IMR-90 (cell line): ENCODE data around the gene FLT1. TPM values are rescaled to one million over a fixed set of nuclear protein-coding genes. Genes with fewer than 3 reads are reported as not detected.

ENCODE experiments used
- ATAC-seq: fragments of 200-7000 bp; cut with Tn5 transposase; 2 replicates; pipeline ENCODE4 v1.9.1; 2020; ENCODE audit warnings: low read depth, mild to moderate bottlenecking, moderate library complexity
- BruUV-seq: library from RNA; stranded (reverse); fragments of 400-500 nt; replicated peaks from 2 replicates; lab custom pipeline; 2021; lab: Mats Ljungman, UMichigan
- CTCF ChIA-PET: fragments of 300-600 bp; formaldehyde crosslinking; extraction: SDS; loops from one replicate; lab custom pipeline; 2021; ENCODE audit warnings: antibody characterized with exemption; lab: Yijun Ruan, JAX
- POLR2A ChIA-PET: fragments of 300-600 bp; sonication (Branson Sonifier 250); formaldehyde crosslinking; loops from one replicate; lab custom pipeline; 2022; ENCODE audit warnings: antibody characterized with exemption; ENCODE audit not compliant: unreplicated experiment; lab: Charles Lee
- DNase-seq: peaks from one replicate; pipeline ENCODE4 v3.0.0; 2013
- H2AFZ ChIP-seq: replicated peaks from 2 replicates; pipeline ENCODE3; 2013; ENCODE audit warnings: low read length, mild to moderate bottlenecking; ENCODE audit not compliant: poor library complexity
- H2AK5ac ChIP-seq: 2 replicates; pipeline ENCODE4 v1.6.1; 2013; ENCODE audit warnings: low read depth, low read length, inconsistent platforms
- H2AK9ac ChIP-seq: replicated peaks from 2 replicates; pipeline ENCODE3; 2013; ENCODE audit warnings: mild to moderate bottlenecking, low read depth, low read length, moderate library complexity; ENCODE audit not compliant: poor library complexity
- H2BK120ac ChIP-seq: 2 replicates; pipeline ENCODE4 v1.6.1; 2013; ENCODE audit warnings: low read depth, low read length, inconsistent platforms
- H2BK15ac ChIP-seq: 3 replicates; pipeline ENCODE4 v1.6.1; 2013; ENCODE audit warnings: low read depth, low read length, inconsistent platforms
- H2BK20ac ChIP-seq: 2 replicates; pipeline ENCODE4 v1.6.1; 2013; ENCODE audit warnings: low read depth, mild to moderate bottlenecking, inconsistent platforms, low read length, moderate library complexity
- H2BK5ac ChIP-seq: 2 replicates; pipeline ENCODE4 v1.6.1; 2013; ENCODE audit warnings: mild to moderate bottlenecking, low read depth, low read length, inconsistent platforms; ENCODE audit not compliant: poor library complexity, severe bottlenecking
- H3K14ac ChIP-seq: replicated peaks from 2 replicates; pipeline ENCODE4 v1.6.1; 2013; ENCODE audit warnings: low read depth, low read length, inconsistent platforms
- H3K18ac ChIP-seq: 2 replicates; pipeline ENCODE4 v1.6.1; 2013; ENCODE audit warnings: low read depth, low read length, control low read depth
- H3K23ac ChIP-seq: 2 replicates; pipeline ENCODE4 v1.6.1; 2013; ENCODE audit warnings: low read depth, low read length, inconsistent platforms
- H3K27ac ChIP-seq: 2 replicates; pipeline ENCODE4 v1.5.1; 2013; ENCODE audit warnings: mild to moderate bottlenecking, control low read depth, low read length; ENCODE audit not compliant: insufficient read depth
- H3K27me3 ChIP-seq: 2 replicates; pipeline ENCODE4 v1.6.1; 2013; ENCODE audit warnings: low read length; ENCODE audit not compliant: control insufficient read depth, insufficient read depth
- H3K36me3 ChIP-seq: 2 replicates; pipeline ENCODE4 v1.6.1; 2013; ENCODE audit warnings: low read length, mixed read lengths; ENCODE audit not compliant: control insufficient read depth, insufficient read depth
- H3K4ac ChIP-seq: 2 replicates; pipeline ENCODE4 v1.6.1; 2013; ENCODE audit warnings: low read depth, low read length, inconsistent platforms
- H3K4me1 ChIP-seq: 2 replicates; pipeline ENCODE4 v1.6.1; 2013; ENCODE audit warnings: low read length, mixed read lengths; ENCODE audit not compliant: control insufficient read depth, insufficient read depth
- H3K4me2 ChIP-seq: 2 replicates; pipeline ENCODE4 v1.6.1; 2013; ENCODE audit warnings: low read depth, mild to moderate bottlenecking, control low read depth, low read length, moderate library complexity
- H3K4me3 ChIP-seq: 2 replicates; pipeline ENCODE4 v1.5.1; 2013; ENCODE audit warnings: low read depth, mild to moderate bottlenecking, control low read depth, low read length, moderate library complexity; ENCODE audit not compliant: insufficient read depth
- H3K56ac ChIP-seq: 2 replicates; pipeline ENCODE4 v1.6.1; 2013; ENCODE audit warnings: low read length, inconsistent platforms; ENCODE audit not compliant: insufficient read depth; ENCODE audit errors: extremely low read depth
- H3K79me1 ChIP-seq, 2 experiments: 2 replicates each; pipeline ENCODE4 v1.6.1; 2013; ENCODE audit warnings: low read length in 2 of 2, inconsistent platforms in 1 of 2, low read depth in 1 of 2
- H3K9ac ChIP-seq: 2 replicates; pipeline ENCODE4 v1.6.1; 2013; ENCODE audit warnings: low read depth, low read length, control low read depth
- H3K9me1 ChIP-seq: 2 replicates; pipeline ENCODE4 v1.6.1; 2013; ENCODE audit warnings: low read length, inconsistent platforms; ENCODE audit not compliant: insufficient read depth
- H3K9me3 ChIP-seq: 2 replicates; pipeline ENCODE4 v1.6.1; 2013; ENCODE audit warnings: low read length; ENCODE audit not compliant: control insufficient read depth, insufficient read depth
- H4K20me1 ChIP-seq: 2 replicates; pipeline ENCODE4 v1.6.1; 2013; ENCODE audit warnings: low read length, inconsistent platforms; ENCODE audit not compliant: insufficient read depth
- H4K5ac ChIP-seq: 2 replicates; pipeline ENCODE4 v1.6.1; 2013; ENCODE audit warnings: mild to moderate bottlenecking, low read depth, low read length, control low read depth
- H4K8ac ChIP-seq, 2 experiments: 2 replicates each; pipeline ENCODE4 v1.6.1; 2013; ENCODE audit warnings: low read depth in 2 of 2, low read length in 2 of 2, control low read depth in 1 of 2, inconsistent platforms in 1 of 2
- H4K91ac ChIP-seq: 2 replicates; pipeline ENCODE4 v1.6.1; 2013; ENCODE audit warnings: low read depth, low read length, inconsistent platforms; ENCODE audit not compliant: insufficient read depth
- CEBPB ChIP-seq: IDR thresholded peaks from 2 replicates; pipeline ENCODE4 v1.6.1; 2012; ENCODE audit warnings: low read depth, low read length, improper control_type of control experiment
- MAFK ChIP-seq: IDR thresholded peaks from 2 replicates; pipeline ENCODE4 v1.6.1; 2012; ENCODE audit warnings: low read depth, low read length, improper control_type of control experiment
- WGBS, 2 experiments: methylation state at CpG; one replicate each; pipeline versions ENCODE4 v1.1.5 to v1.1.7; 2013; ENCODE audit warnings: missing lambda C conversion rate in 2 of 2; ENCODE audit not compliant: insufficient read length in 1 of 2; ENCODE audit errors: extremely low coverage in 2 of 2; 5-methylcytosine and 5-hydroxymethylcytosine counted together
- dilution Hi-C: fragments of 300-500 bp; cut with HindIII; formaldehyde crosslinking; loops from one replicate; pipeline ENCODE4 v1.14.3; 2018; ENCODE audit warnings: low sequenced_read_pairs; ENCODE audit not compliant: unreplicated experiment
- in situ Hi-C: fragments of 300-500 bp; cut with MboI; formaldehyde crosslinking; loops from 3 replicates; pipeline ENCODE4 v1.14.3; 2019; ENCODE audit warnings: low sequenced_read_pairs, inconsistent platforms, mixed read lengths
- intact Hi-C: fragments of 100-400 bp; cut with micrococcal nuclease; formaldehyde crosslinking; loops from 2 replicates; pipeline ENCODE4 v1.10.0; 2022
- polyA plus RNA-seq, 3 experiments: library from polyadenylated mRNA; depleted of rRNA; stranded (reverse); fragments of >200 nt; gene quantifications; 2 replicates each; pipeline ENCODE4 v1.2.3, GENCODE V29; 2012; ENCODE audit warnings: low replicate concordance in 1 of 3
- total RNA-seq: library from RNA; depleted of rRNA; stranded (reverse); fragments of >200 nt; gene quantifications from 2 replicates; pipeline ENCODE4 v1.2.3, GENCODE V29; 2012

The FLT1 gene
- total and polyA plus RNA-seq, 2 of the 4 experiments (the other 2 are of a cell fraction): 4.5 to 10.4 TPM

- no CpG with 5 or more reads among the region's 5 CpGs for WGBS, 2 experiments
- no peak overlapping the region for H3K18ac ChIP-seq
- H4K91ac ChIP-seq: no peak overlapping the region; the same call in 1 of the 2 replicates
- no peak overlapping the region for H2BK5ac ChIP-seq
- no peak for DNase-seq
- no peak overlapping the region for H3K9ac ChIP-seq
- no peak overlapping the region for H4K8ac ChIP-seq
- no peak overlapping the region for H3K56ac ChIP-seq
- no peaks in the 10 kb centered on the region for H3K79me1 ChIP-seq
- H3K27ac ChIP-seq: no peak overlapping the region
- H2BK20ac ChIP-seq: no peak overlapping the region
- no TSS peak for BruUV-seq
- H3K4ac ChIP-seq: 0 out of 2 replicates have a peak overlapping the region, but pooled peaks have one; percentile 13
- no peaks in the 10 kb centered on the region for H3K36me3 ChIP-seq
- no peak overlapping the region for H3K4me2 ChIP-seq
- H2AK9ac ChIP-seq: no peak overlapping the region
- in situ Hi-C loops: no loop called here
- H2BK15ac ChIP-seq: no peak overlapping the region
- H3K9me3 ChIP-seq: no peaks in the 10 kb centered on the region
- ChIA-PET POLR2A (no interaction called here), CTCF (interaction anchor here (0.6 kb wide), 1 partner anchor 502 kb away, joined by 4 read pairs; no protein-coding TSS in a partner anchor)
- no peak overlapping the region for H3K14ac ChIP-seq
- intact Hi-C loops: no loop called here
- peaks cover 5% of the 10 kb centered on the region; the same call in 1 of the 2 replicates for H3K27me3 ChIP-seq
- no peak overlapping the region for H3K4me3 ChIP-seq
- H4K5ac ChIP-seq: no peak overlapping the region
- H3K9me1 ChIP-seq: no peaks in the 10 kb centered on the region; the same call in 1 of the 2 replicates
- H2AFZ ChIP-seq: peak overlapping the region; percentile 38
- no peaks in the 10 kb centered on the region for H3K4me1 ChIP-seq
- peak; percentile 66 for TF ChIP-seq MAFK
- TF ChIP-seq CEBPB: no peak
- dilution Hi-C loops: no loop called here
- H4K20me1 ChIP-seq: 0 out of 2 replicates have a peak, but pooled peaks cover 5% of the 10 kb centered on the region
- H3K23ac ChIP-seq: no peak overlapping the region
- H2BK120ac ChIP-seq: no peak overlapping the region
- no peak for ATAC-seq
- no peak overlapping the region for H2AK5ac ChIP-seq
Measured at GRCh38 chr13:28316129-28316528, 178.8 kb downstream of the FLT1 start.
